HUES64 (cell line): Measurements from ENCODE around the gene OR6Q1. TPM values are rescaled to one million over a fixed set of nuclear protein-coding genes. Genes with fewer than 3 reads are reported as not detected.
"Not testable (repeated sequence)": the region's sequence is repeated elsewhere in the genome, so short reads cannot be mapped to it uniquely, and the experiment has no call there.

ENCODE experiments used
- H3K27ac ChIP-seq: 2 replicates; pipeline ENCODE4 v1.7.0; 2013; ENCODE audit warnings: low read depth, low read length, inconsistent platforms
- H3K27me3 ChIP-seq: 2 replicates; pipeline ENCODE4 v1.6.1; 2013; ENCODE audit warnings: mild to moderate bottlenecking, low read length; ENCODE audit not compliant: insufficient read depth
- H3K36me3 ChIP-seq: 2 replicates; pipeline ENCODE4 v1.6.1; 2013; ENCODE audit warnings: mild to moderate bottlenecking, low read length; ENCODE audit not compliant: insufficient read depth
- H3K4me1 ChIP-seq: 2 replicates; pipeline ENCODE4 v1.6.1; 2013; ENCODE audit warnings: mild to moderate bottlenecking, low read length, moderate library complexity; ENCODE audit not compliant: insufficient read depth
- H3K4me3 ChIP-seq: 2 replicates; pipeline ENCODE4 v1.5.1; 2013; ENCODE audit warnings: mild to moderate bottlenecking, low read length, moderate library complexity
- H3K9ac ChIP-seq: 2 replicates; pipeline ENCODE4 v1.6.1; 2013; ENCODE audit warnings: mild to moderate bottlenecking, low read depth, low read length
- H3K9me3 ChIP-seq: 2 replicates; pipeline ENCODE4 v1.6.1; 2013; ENCODE audit warnings: low read depth, low read length; ENCODE audit not compliant: insufficient read depth
- WGBS: fragments of 150-250, 120-280 bp; methylation state at CpG from one replicate; pipeline ENCODE4 v1.1.7; 2013; ENCODE audit warnings: missing lambda C conversion rate; 5-methylcytosine and 5-hydroxymethylcytosine counted together
- polyA plus RNA-seq, 2 experiments: library from polyadenylated mRNA; stranded (reverse); fragments of 50-300 nt; gene quantifications; one replicate each; pipeline ENCODE4 v1.2.3, GENCODE V29; 2013

The OR6Q1 gene, protein sequence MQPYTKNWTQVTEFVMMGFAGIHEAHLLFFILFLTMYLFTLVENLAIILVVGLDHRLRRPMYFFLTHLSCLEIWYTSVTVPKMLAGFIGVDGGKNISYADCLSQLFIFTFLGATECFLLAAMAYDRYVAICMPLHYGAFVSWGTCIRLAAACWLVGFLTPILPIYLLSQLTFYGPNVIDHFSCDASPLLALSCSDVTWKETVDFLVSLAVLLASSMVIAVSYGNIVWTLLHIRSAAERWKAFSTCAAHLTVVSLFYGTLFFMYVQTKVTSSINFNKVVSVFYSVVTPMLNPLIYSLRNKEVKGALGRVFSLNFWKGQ
- polyA plus RNA-seq (2013, experiment 1 of 2): not detected
- polyA plus RNA-seq (2013, experiment 2 of 2): not detected

DNA sequence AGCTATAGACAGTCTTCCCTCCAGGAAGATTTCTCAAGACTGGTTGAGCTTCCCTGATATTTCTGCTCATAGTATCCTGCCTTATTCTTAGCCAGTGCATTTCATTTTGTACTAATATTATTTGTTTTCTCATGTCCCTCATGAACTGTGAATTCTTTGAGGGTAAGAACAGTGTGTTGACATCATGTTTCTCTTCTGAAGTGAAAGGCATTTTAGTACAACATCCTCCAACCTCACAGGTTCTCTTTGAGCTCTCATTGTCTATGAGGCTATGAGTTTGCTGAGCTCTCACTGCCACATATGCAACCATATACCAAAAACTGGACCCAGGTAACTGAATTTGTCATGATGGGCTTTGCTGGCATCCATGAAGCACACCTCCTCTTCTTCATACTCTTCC, at the start of gene OR6Q1:
Gene OR6Q1 (plus strand): TSS at position 301 of the 400 bp plus-strand sequence. CDS start 0 bp downstream, at position 301.
- no peaks in the 10 kb centered on the region for H3K4me1 ChIP-seq
- H3K27me3 ChIP-seq: no peaks in the 10 kb centered on the region
- H3K4me3 ChIP-seq: no peak within 1 kb of the TSS
- peaks cover 1% of the 10 kb centered on the region; the same call in 1 of the 2 replicates for H3K9me3 ChIP-seq
- no peak within 1 kb of the TSS for H3K9ac ChIP-seq
- H3K36me3 ChIP-seq: no peaks in the 10 kb centered on the region
- no peak within 1 kb of the TSS for H3K27ac ChIP-seq

DNA sequence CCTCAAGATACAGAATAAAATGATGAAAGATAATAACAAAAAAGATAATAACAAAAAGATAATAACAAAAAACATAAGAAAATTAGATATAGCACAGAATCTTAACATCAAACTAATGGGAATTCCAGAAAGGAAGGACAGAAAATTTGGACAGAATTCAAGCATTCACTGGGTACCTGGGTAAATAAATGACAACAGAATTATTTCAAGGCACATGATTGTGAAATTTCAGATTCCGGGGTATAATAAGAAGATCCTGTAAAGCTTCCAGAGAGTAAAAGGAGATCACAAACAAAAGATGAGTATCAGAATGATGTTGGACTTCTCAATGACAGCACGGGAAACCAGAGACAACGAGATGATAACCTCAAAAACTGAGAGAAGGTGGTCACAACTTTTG, 49.2 kb upstream of the OR6Q1 start:
- Histone ChIP-seq H3K9me3 (no peaks in the 10 kb centered on the region), H3K36me3 (no peaks in the 10 kb centered on the region), H3K4me3 (no peak overlapping the region), H3K27me3 (no peaks in the 10 kb centered on the region), H3K4me1 (0 out of 2 replicates have a peak, but pooled peaks cover 11% of the 10 kb centered on the region), H3K9ac (no peak overlapping the region), H3K27ac (no peak overlapping the region)
- 94% methylated on average over 3 of the region's 3 CpGs for WGBS

- WGBS: 94% methylated on average over 4 of the region's 4 CpGs
- H3K9ac ChIP-seq: no peak overlapping the region
- no peak overlapping the region for H3K4me3 ChIP-seq
- no peak overlapping the region for H3K27ac ChIP-seq
- no peaks in the 10 kb centered on the region for H3K27me3 ChIP-seq
- H3K36me3 ChIP-seq: no peaks in the 10 kb centered on the region
- H3K4me1 ChIP-seq: 0 out of 2 replicates have a peak, but pooled peaks cover under 1% of the 10 kb centered on the region
- no peaks in the 10 kb centered on the region for H3K9me3 ChIP-seq
Measured at GRCh38 chr11:57982776-57983175, 48.0 kb upstream of the OR6Q1 start.

DNA sequence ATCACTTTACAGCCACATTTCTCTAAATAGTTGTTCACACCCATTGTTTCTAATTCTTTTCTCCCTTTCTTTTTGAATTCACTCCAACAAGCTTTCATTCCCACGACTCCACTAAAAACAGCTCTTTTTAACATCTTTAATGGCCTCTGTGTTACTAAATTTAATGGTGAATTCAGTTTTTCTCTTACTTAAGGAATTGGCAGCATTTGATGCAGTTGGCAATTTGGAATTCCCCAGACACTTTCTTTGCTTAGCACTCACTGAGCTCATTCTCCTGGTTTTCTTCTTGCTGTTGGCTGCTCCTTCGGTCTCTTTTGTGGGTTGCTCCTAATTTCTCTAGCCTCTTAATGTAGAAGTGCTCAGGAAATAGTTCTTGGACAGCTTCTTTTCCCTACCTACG, 47.6 kb upstream of the OR6Q1 start:
- H3K4me1 ChIP-seq: no peaks in the 10 kb centered on the region
- no peak overlapping the region for H3K4me3 ChIP-seq
- WGBS: 93% methylated on average over 3 of the region's 3 CpGs
- no peaks in the 10 kb centered on the region for H3K9me3 ChIP-seq
- no peaks in the 10 kb centered on the region for H3K36me3 ChIP-seq
- H3K27me3 ChIP-seq: no peaks in the 10 kb centered on the region
- H3K27ac ChIP-seq: no peak overlapping the region
- H3K9ac ChIP-seq: no peak overlapping the region

DNA sequence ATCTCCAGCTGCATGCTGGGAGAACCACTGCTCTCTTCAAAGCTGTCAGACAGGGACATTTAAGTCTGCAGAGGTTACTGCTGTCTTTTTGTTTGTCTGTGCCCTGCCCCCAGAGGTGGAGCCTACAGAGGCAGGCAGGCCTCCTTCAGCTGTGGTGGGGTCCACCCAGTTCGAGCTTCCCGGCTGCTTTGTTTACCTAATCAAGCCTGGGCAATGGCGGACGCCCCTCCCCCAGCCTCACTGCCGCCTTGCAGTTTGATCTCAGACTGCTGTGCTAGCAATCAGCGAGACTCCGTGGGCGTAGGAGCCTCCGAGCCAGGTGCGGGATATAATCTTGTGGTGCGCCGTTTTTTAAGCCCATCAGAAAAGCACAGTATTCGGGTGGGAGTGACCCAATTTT, 31.2 kb upstream of the OR6Q1 start:
- not testable (repeated sequence) for H3K4me1 ChIP-seq, H3K36me3 ChIP-seq, H3K9ac ChIP-seq, H3K9me3 ChIP-seq, H3K27ac ChIP-seq, H3K27me3 ChIP-seq
- peak overlapping the region; percentile 27; the same call in 1 of the 2 replicates for H3K4me3 ChIP-seq
- 58% methylated on average over 13 of the region's 13 CpGs for WGBS

DNA sequence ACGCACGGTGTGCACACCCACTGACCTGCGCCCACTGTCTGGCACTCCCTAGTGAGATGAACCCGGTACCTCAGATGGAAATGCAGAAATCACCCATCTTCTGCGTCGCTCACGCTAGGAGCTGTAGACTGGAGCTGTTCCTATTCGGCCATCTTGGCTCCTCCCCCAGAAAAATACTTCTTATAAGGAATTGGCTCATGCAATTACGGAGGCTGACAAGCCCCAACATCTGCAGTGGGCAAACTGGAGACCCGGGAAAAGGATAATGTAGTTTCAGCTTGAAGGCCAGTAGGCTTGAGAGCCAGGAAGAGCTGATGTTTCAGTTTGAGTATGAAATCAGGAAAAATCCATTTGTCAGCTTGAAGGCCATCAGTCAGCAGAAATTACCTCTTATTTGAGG, 30.7 kb upstream of the OR6Q1 start:
- H3K27ac ChIP-seq, H3K27me3 ChIP-seq, H3K9ac ChIP-seq, H3K4me1 ChIP-seq, H3K36me3 ChIP-seq, H3K4me3 ChIP-seq, H3K9me3 ChIP-seq: not testable (repeated sequence)
- 95% methylated on average over 10 of the region's 10 CpGs for WGBS

- Histone ChIP-seq H3K9me3 (peaks cover 5% of the 10 kb centered on the region), H3K36me3 (no peaks in the 10 kb centered on the region), H3K4me3 (no peak overlapping the region), H3K9ac (no peak overlapping the region), H3K27me3 (no peaks in the 10 kb centered on the region), H3K27ac (no peak overlapping the region), H3K4me1 (peaks cover 7% of the 10 kb centered on the region; the same call in 1 of the 2 replicates)
- WGBS: 75% methylated on average over 5 of the region's 5 CpGs
Measured at GRCh38 chr11:58000699-58001098, 30.1 kb upstream of the OR6Q1 start.

- no peaks in the 10 kb centered on the region for H3K36me3 ChIP-seq
- no peak overlapping the region for H3K4me3 ChIP-seq
- H3K4me1 ChIP-seq: peaks cover 7% of the 10 kb centered on the region; the same call in 1 of the 2 replicates
- no peak overlapping the region for H3K27ac ChIP-seq
- 98% methylated on average over 2 of the region's 2 CpGs for WGBS
- peaks cover 5% of the 10 kb centered on the region for H3K9me3 ChIP-seq
- no peaks in the 10 kb centered on the region for H3K27me3 ChIP-seq
- no peak overlapping the region for H3K9ac ChIP-seq
Measured at GRCh38 chr11:58003036-58003435, 27.7 kb upstream of the OR6Q1 start.

- H3K27me3 ChIP-seq: no peaks in the 10 kb centered on the region
- no peak overlapping the region for H3K4me3 ChIP-seq
- peaks cover 7% of the 10 kb centered on the region; the same call in 1 of the 2 replicates for H3K4me1 ChIP-seq
- H3K27ac ChIP-seq: no peak overlapping the region
- no peaks in the 10 kb centered on the region for H3K36me3 ChIP-seq
- no peak overlapping the region for H3K9ac ChIP-seq
- H3K9me3 ChIP-seq: peaks cover 5% of the 10 kb centered on the region
Measured at GRCh38 chr11:58003591-58003990, 27.2 kb upstream of the OR6Q1 start.

- Histone ChIP-seq H3K9ac (no peak overlapping the region), H3K4me3 (no peak overlapping the region), H3K27ac (no peak overlapping the region), H3K9me3 (peaks cover 5% of the 10 kb centered on the region), H3K36me3 (no peaks in the 10 kb centered on the region), H3K4me1 (peaks cover 7% of the 10 kb centered on the region; the same call in 1 of the 2 replicates), H3K27me3 (no peaks in the 10 kb centered on the region)
- WGBS: 82% methylated on average over 6 of the region's 6 CpGs
Measured at GRCh38 chr11:58004664-58005063, 26.1 kb upstream of the OR6Q1 start.

DNA sequence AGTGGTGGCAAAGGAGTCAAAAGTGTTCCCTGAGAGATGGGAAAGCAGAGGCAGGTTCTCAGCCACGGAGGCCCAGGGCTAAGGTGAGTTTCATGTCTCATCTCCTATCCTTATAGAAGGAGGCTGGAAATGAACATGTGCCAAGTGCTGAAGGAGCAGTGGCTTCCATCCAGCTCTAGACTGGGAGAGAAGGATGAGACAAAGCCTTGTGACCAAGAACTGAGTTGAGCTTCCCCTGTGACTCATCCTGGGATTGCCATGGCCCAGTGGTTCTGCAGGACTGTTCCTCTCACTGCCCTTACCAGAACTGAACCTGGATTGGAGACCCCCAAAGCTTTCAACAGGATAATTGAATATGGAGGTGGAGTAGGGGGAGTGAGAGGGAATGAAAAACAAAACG, 23.8 kb upstream of the OR6Q1 start:
- H3K27ac ChIP-seq: no peak overlapping the region

More for the DNA sequence above, 23.8 kb upstream of the OR6Q1 start:
- Histone ChIP-seq H3K27me3 (no peaks in the 10 kb centered on the region), H3K36me3 (no peaks in the 10 kb centered on the region), H3K4me3 (no peak overlapping the region), H3K9ac (no peak overlapping the region), H3K4me1 (peaks cover 7% of the 10 kb centered on the region; the same call in 1 of the 2 replicates), H3K9me3 (no peaks in the 10 kb centered on the region)
- 100% methylated on average over 1 of the region's 2 CpGs for WGBS
